A549 (cell line): ENCODE data around the gene TFDP1. TPM values are rescaled to one million over a fixed set of nuclear protein-coding genes. Genes with fewer than 3 reads are reported as not detected.

Experiments used
- ATAC-seq, 2 experiments: fragments of 200-7000 bp in 1 of 2; fragments of >200 bp in 1 of 2; cut with Nextera tagmentation in 1 of 2; cut with Tn5 transposase in 1 of 2; 3 replicates each; pipeline versions ENCODE4 v1.8.0 to v1.9.1; 2018 to 2020; ENCODE audit warnings: mild to moderate bottlenecking in 1 of 2, moderate library complexity in 1 of 2
- CTCF ChIA-PET: fragments of 300-600 bp; sonication (Branson Sonifier 250); formaldehyde crosslinking; extraction: SDS; loops from one replicate; lab custom pipeline; 2021; ENCODE audit warnings: antibody characterized with exemption, inconsistent platforms; lab: Yijun Ruan, JAX
- POLR2A ChIA-PET: fragments of 350-600 bp; formaldehyde crosslinking; extraction: SDS; loops from one replicate; lab custom pipeline; 2021; ENCODE audit warnings: antibody characterized with exemption, inconsistent platforms; lab: Yijun Ruan, JAX
- DNase-seq, 2 experiments: peaks; one replicate each; pipeline versions ENCODE4 v3.0.0 to v3.0.0-alpha.2; 2011 to 2016; ENCODE audit warnings: low read depth in 1 of 2, low spot score in 1 of 2
- FAIRE-seq: peaks from 2 replicates; lab custom pipeline; 2011; peaks lifted over from hg19 to GRCh38; lab: Jason Lieb, UNC
- H3K27ac ChIP-seq, 2 experiments: fragments of >200 bp; sonication (Bioruptor Twin); formaldehyde crosslinking; 3 replicates each; pipeline ENCODE4 v1.5.1; 2016 to 2017
- H3K4me1 ChIP-seq: fragments of >200 bp; sonication (Bioruptor Twin); formaldehyde crosslinking; 3 replicates; pipeline ENCODE4 v1.6.1; 2016
- H3K4me2 ChIP-seq: fragments of >200 bp; sonication (Bioruptor Twin); formaldehyde crosslinking; 3 replicates; pipeline ENCODE4 v1.6.1; 2016
- H3K4me3 ChIP-seq: fragments of >200 bp; sonication (Bioruptor Twin); formaldehyde crosslinking; 3 replicates; pipeline ENCODE4 v1.5.1; 2016
- H3K9me3 ChIP-seq: fragments of >200 bp; sonication (Bioruptor Twin); formaldehyde crosslinking; 3 replicates; pipeline ENCODE4 v1.6.1; 2016
- CBX2 ChIP-seq: fragments of 200-600 bp; sonication (generic); IDR thresholded peaks from 2 replicates; pipeline ENCODE4 v1.6.1; 2016; ENCODE audit warnings: low read depth, mild to moderate bottlenecking, borderline replicate concordance
- CBX8 ChIP-seq: fragments of 200-600 bp; sonication (generic); IDR thresholded peaks from 2 replicates; pipeline ENCODE4 v1.6.1; 2016
- CEBPB ChIP-seq, 2 experiments: fragments of >200 bp in 1 of 2; sonication (Bioruptor Twin) in 1 of 2; formaldehyde crosslinking in 1 of 2; IDR thresholded peaks; 2 replicates each; pipeline ENCODE4 v1.6.1; 2012 to 2016
- CHD2 ChIP-seq: fragments of 150-350 bp; IDR thresholded peaks from 2 replicates; pipeline ENCODE4 v1.6.1; 2014; ENCODE audit warnings: low read length; ENCODE audit not compliant: partially characterized antibody
- FOSB ChIP-seq: fragments of 250-450 bp; sonication (Bioruptor Pico); IDR thresholded peaks from 2 replicates; pipeline ENCODE4 v1.5.0; 2020; ENCODE audit warnings: mild to moderate bottlenecking, moderate library complexity
- HOXA7 ChIP-seq: fragments of 250-450 bp; sonication (Bioruptor Pico); IDR thresholded peaks from 2 replicates; pipeline ENCODE4 v1.5.0; 2020; ENCODE audit warnings: mild to moderate bottlenecking, moderate library complexity
- HOXB13 ChIP-seq: fragments of 250-450 bp; sonication (Bioruptor Pico); IDR thresholded peaks from 2 replicates; pipeline ENCODE4 v1.5.0; 2020; ENCODE audit warnings: low read depth, mild to moderate bottlenecking, moderate library complexity
- HOXB5 ChIP-seq: fragments of 250-450 bp; sonication (Bioruptor Pico); IDR thresholded peaks from 2 replicates; pipeline ENCODE4 v1.5.0; 2020; ENCODE audit warnings: mild to moderate bottlenecking, moderate library complexity
- JUN ChIP-seq, 2 experiments: fragments of >200 bp; sonication (Bioruptor Twin); formaldehyde crosslinking; IDR thresholded peaks; 2 replicates in 1 of 2; 3 replicates in 1 of 2; pipeline ENCODE4 v1.6.1; 2016 to 2017
- JUNB ChIP-seq: fragments of >200 bp; sonication (Bioruptor Twin); formaldehyde crosslinking; IDR thresholded peaks from 2 replicates; pipeline ENCODE4 v1.6.1; 2016
- MAFK ChIP-seq: fragments of 450-650 bp; IDR thresholded peaks from 2 replicates; pipeline ENCODE4 v1.6.1; 2014; ENCODE audit not compliant: partially characterized antibody
- MAZ ChIP-seq: fragments of 150-350 bp; IDR thresholded peaks from 2 replicates; pipeline ENCODE4 v1.6.1; 2014; ENCODE audit warnings: antibody characterized with exemption, low read depth, low read length, borderline replicate concordance
- NPAS2 ChIP-seq: fragments of 250-450 bp; sonication (Bioruptor Pico); IDR thresholded peaks from 2 replicates; pipeline ENCODE4 v1.8.0; 2022; ENCODE audit warnings: mild to moderate bottlenecking, moderate library complexity, borderline replicate concordance
- PHF8 ChIP-seq: fragments of 200-600 bp; sonication (generic); IDR thresholded peaks from 2 replicates; pipeline ENCODE4 v1.6.1; 2016; ENCODE audit warnings: low read depth, mild to moderate bottlenecking, antibody characterized with exemption, moderate library complexity, borderline replicate concordance
- POLR2A ChIP-seq: IDR thresholded peaks from 2 replicates; pipeline ENCODE4 v1.6.1; 2012; ENCODE audit warnings: mild to moderate bottlenecking, low read length
- POLR2AphosphoS2 ChIP-seq: conservative IDR thresholded peaks from 2 replicates; pipeline ENCODE4 v1.6.1; 2012; ENCODE audit warnings: low read length, improper control_type of control experiment, inconsistent platforms
- RARB ChIP-seq: fragments of 250-450 bp; sonication (Bioruptor Pico); IDR thresholded peaks from 2 replicates; pipeline ENCODE4 v1.8.0; 2021; ENCODE audit warnings: mild to moderate bottlenecking, moderate library complexity
- RFX5 ChIP-seq: fragments of 450-650 bp; IDR thresholded peaks from 2 replicates; pipeline ENCODE4 v1.7.1; 2014; ENCODE audit warnings: antibody characterized with exemption, mild to moderate bottlenecking, moderate library complexity
- WGBS: methylation state at CpG from one replicate; pipeline ENCODE4 v1.1.6; 2017; ENCODE audit errors: missing lambda C conversion rate; 5-methylcytosine and 5-hydroxymethylcytosine counted together
- polyA plus RNA-seq, 4 experiments: library from polyadenylated mRNA; depleted of rRNA in 3 of 4; stranded (reverse); fragments of >200 nt; fragmentation: RNase III in 1 of 4; extraction: RNeasy Plus Mini Kit Qiagen cat#74134 plus additional on column Dnase treatment in 1 of 4; gene quantifications; 2 replicates in 3 of 4; 3 replicates in 1 of 4; pipeline ENCODE4 v1.2.3, GENCODE V29; 2011 to 2017
- TF ChIP-seq, protein P1 (sequence below): fragments of 250-450 bp; sonication (Bioruptor Pico); IDR thresholded peaks from 2 replicates; pipeline ENCODE4 v1.5.0; 2021; ENCODE audit warnings: mild to moderate bottlenecking, moderate library complexity, borderline replicate concordance
- TF ChIP-seq, protein P2 (sequence below): fragments of 150-350 bp; IDR thresholded peaks from 2 replicates; pipeline ENCODE4 v1.6.1; 2014; ENCODE audit warnings: low read depth, mild to moderate bottlenecking, low read length
- TF ChIP-seq, protein P3 (sequence below): fragments of 200-600 bp; sonication (generic); IDR thresholded peaks from 2 replicates; pipeline ENCODE4 v1.6.1; 2016; ENCODE audit warnings: antibody characterized with exemption, mild to moderate bottlenecking, moderate library complexity
- TF ChIP-seq, protein P4 (sequence below): fragments of >200 bp; sonication (Bioruptor Twin); formaldehyde crosslinking; IDR thresholded peaks from 2 replicates; pipeline ENCODE4 v1.6.1; 2016
- TF ChIP-seq, protein P5 (sequence below): IDR thresholded peaks from 2 replicates; pipeline ENCODE4 v1.6.1; 2012
- TF ChIP-seq, protein P6 (sequence below): fragments of >200 bp; sonication (Bioruptor Twin); formaldehyde crosslinking; IDR thresholded peaks from 3 replicates; pipeline ENCODE4 v1.6.1; 2016
- TF ChIP-seq, protein P7 (sequence below): IDR thresholded peaks from 2 replicates; pipeline ENCODE4 v1.6.1; 2012; ENCODE audit warnings: low read depth, borderline replicate concordance

The TFDP1 gene
- polyA plus RNA-seq, 2 of the 4 experiments (the other 2 are of a cell fraction), result 73.2 to 88.4 TPM

DNA sequence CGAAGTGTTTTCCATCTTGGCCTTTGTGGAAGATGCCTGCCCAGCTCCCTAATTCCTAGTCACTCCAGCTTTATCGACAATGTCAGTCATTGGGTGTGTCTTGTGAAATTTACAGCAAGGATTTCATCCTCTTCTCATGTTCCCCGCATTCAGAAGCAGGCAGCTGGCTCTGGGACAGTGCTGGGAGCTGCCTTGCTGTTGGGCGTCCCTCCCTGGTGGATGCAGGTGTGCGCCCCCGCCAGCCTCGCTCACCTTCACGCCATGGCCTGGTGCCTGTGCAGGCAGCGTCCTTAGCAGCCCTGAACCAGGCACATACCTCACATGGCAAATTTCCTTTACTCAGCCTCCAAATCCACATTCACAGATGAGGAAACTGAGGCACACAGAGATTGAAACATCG, 39.7 kb upstream of the TFDP1 start:
- DNase-seq (no peak), FAIRE-seq (no peak), ATAC-seq (no peak)
- Histone ChIP-seq H3K9me3 (no peaks in the 10 kb centered on the region), H3K4me3 (no peak overlapping the region), H3K4me2 (no peak overlapping the region), H3K27ac (no peak overlapping the region), H3K4me1 (no peaks in the 10 kb centered on the region)
- ChIA-PET CTCF (interaction anchor here (0.9 to 2.3 kb wide), 2 partner anchors 17 to 50 kb away, joined by 3 to 9 read pairs; no protein-coding TSS in a partner anchor), POLR2A (no interaction called here)
- WGBS, result 91% methylated on average over 10 of the region's 10 CpGs
- TF ChIP-seq HOXB5 (CRISPR knock-in tag) (no peak), RFX5 (no peak), CBX8 (no peak), MAFK (no peak), JUNB (no peak), CBX2 (no peak), FOSB (CRISPR knock-in tag) (no peak)
- TF ChIP-seq, protein P1, sequence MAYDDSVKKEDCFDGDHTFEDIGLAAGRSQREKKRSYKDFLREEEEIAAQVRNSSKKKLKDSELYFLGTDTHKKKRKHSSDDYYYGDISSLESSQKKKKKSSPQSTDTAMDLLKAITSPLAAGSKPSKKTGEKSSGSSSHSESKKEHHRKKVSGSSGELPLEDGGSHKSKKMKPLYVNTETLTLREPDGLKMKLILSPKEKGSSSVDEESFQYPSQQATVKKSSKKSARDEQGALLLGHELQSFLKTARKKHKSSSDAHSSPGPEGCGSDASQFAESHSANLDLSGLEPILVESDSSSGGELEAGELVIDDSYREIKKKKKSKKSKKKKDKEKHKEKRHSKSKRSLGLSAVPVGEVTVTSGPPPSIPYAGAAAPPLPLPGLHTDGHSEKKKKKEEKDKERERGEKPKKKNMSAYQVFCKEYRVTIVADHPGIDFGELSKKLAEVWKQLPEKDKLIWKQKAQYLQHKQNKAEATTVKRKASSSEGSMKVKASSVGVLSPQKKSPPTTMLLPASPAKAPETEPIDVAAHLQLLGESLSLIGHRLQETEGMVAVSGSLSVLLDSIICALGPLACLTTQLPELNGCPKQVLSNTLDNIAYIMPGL (CRISPR knock-in tag), result no peak
- TF ChIP-seq, protein P2, sequence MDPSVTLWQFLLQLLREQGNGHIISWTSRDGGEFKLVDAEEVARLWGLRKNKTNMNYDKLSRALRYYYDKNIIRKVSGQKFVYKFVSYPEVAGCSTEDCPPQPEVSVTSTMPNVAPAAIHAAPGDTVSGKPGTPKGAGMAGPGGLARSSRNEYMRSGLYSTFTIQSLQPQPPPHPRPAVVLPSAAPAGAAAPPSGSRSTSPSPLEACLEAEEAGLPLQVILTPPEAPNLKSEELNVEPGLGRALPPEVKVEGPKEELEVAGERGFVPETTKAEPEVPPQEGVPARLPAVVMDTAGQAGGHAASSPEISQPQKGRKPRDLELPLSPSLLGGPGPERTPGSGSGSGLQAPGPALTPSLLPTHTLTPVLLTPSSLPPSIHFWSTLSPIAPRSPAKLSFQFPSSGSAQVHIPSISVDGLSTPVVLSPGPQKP, result no peak
- TF ChIP-seq, protein P3, sequence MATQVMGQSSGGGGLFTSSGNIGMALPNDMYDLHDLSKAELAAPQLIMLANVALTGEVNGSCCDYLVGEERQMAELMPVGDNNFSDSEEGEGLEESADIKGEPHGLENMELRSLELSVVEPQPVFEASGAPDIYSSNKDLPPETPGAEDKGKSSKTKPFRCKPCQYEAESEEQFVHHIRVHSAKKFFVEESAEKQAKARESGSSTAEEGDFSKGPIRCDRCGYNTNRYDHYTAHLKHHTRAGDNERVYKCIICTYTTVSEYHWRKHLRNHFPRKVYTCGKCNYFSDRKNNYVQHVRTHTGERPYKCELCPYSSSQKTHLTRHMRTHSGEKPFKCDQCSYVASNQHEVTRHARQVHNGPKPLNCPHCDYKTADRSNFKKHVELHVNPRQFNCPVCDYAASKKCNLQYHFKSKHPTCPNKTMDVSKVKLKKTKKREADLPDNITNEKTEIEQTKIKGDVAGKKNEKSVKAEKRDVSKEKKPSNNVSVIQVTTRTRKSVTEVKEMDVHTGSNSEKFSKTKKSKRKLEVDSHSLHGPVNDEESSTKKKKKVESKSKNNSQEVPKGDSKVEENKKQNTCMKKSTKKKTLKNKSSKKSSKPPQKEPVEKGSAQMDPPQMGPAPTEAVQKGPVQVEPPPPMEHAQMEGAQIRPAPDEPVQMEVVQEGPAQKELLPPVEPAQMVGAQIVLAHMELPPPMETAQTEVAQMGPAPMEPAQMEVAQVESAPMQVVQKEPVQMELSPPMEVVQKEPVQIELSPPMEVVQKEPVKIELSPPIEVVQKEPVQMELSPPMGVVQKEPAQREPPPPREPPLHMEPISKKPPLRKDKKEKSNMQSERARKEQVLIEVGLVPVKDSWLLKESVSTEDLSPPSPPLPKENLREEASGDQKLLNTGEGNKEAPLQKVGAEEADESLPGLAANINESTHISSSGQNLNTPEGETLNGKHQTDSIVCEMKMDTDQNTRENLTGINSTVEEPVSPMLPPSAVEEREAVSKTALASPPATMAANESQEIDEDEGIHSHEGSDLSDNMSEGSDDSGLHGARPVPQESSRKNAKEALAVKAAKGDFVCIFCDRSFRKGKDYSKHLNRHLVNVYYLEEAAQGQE, result no peak

DNA sequence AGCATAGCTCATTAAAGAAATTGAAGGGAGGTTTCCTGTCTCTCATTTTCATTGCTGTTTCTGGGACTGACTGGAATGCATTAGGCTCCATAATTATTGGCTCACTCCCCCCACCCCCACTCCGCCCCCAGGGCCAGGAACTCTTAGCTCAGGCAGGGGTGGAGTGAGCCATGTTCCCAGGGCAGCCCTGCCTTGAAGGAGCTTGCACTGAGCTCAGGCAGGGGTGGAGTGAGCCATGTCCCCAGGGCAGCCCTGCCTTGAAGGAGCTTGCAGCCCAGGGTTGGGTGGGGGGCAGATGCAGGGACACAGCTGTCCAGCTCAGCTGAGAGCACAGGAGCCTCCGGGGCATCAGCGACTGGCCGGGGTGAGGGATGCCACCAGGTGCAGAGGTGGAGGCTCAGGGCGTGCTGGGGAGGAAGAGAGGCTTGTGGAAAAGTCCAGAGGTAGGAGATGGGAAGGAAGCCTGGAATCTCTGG, 39.1 kb upstream of the TFDP1 start:
- no peak overlapping the region for H3K27ac ChIP-seq
- H3K4me2 ChIP-seq, result no peak overlapping the region
- no peak for DNase-seq
- FAIRE-seq, result no peak
- no peak for ATAC-seq
- WGBS, result 90% methylated on average over 4 of the region's 5 CpGs
- POLR2A ChIA-PET, result no interaction called here
- CTCF ChIA-PET, result interaction anchor here (0.9 to 2.3 kb wide), 2 partner anchors 17 to 51 kb away, joined by 3 to 9 read pairs; no protein-coding TSS in a partner anchor
- no peak overlapping the region for H3K4me3 ChIP-seq
- no peaks in the 10 kb centered on the region for H3K4me1 ChIP-seq
- no peaks in the 10 kb centered on the region for H3K9me3 ChIP-seq
- TF ChIP-seq, protein P1 (CRISPR knock-in tag), result no peak
- no peak for TF ChIP-seq MAZ
- no peak for TF ChIP-seq POLR2AphosphoS2
- TF ChIP-seq JUN (IDR thresholded peaks at IDR 0.05), result no peak
- TF ChIP-seq POLR2A, result no peak
- no peak for TF ChIP-seq CEBPB (IDR thresholded peaks at IDR 0.05)
- TF ChIP-seq NPAS2 (CRISPR knock-in tag), result no peak
- TF ChIP-seq, protein P4, sequence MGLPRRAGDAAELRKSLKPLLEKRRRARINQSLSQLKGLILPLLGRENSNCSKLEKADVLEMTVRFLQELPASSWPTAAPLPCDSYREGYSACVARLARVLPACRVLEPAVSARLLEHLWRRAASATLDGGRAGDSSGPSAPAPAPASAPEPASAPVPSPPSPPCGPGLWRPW, result no peak
- TF ChIP-seq, protein P5, sequence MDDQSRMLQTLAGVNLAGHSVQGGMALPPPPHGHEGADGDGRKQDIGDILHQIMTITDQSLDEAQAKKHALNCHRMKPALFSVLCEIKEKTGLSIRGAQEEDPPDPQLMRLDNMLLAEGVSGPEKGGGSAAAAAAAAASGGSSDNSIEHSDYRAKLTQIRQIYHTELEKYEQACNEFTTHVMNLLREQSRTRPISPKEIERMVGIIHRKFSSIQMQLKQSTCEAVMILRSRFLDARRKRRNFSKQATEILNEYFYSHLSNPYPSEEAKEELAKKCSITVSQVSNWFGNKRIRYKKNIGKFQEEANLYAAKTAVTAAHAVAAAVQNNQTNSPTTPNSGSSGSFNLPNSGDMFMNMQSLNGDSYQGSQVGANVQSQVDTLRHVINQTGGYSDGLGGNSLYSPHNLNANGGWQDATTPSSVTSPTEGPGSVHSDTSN, result no peak
- no peak for TF ChIP-seq HOXB5 (CRISPR knock-in tag)
- TF ChIP-seq CHD2, result no peak
- TF ChIP-seq RARB (CRISPR knock-in tag), result no peak
- TF ChIP-seq, protein P6, sequence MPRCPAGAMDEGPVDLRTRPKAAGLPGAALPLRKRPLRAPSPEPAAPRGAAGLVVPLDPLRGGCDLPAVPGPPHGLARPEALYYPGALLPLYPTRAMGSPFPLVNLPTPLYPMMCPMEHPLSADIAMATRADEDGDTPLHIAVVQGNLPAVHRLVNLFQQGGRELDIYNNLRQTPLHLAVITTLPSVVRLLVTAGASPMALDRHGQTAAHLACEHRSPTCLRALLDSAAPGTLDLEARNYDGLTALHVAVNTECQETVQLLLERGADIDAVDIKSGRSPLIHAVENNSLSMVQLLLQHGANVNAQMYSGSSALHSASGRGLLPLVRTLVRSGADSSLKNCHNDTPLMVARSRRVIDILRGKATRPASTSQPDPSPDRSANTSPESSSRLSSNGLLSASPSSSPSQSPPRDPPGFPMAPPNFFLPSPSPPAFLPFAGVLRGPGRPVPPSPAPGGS, result no peak
- no peak for TF ChIP-seq HOXA7 (CRISPR knock-in tag)
- no peak for TF ChIP-seq HOXB13 (CRISPR knock-in tag)
- no peak for TF ChIP-seq PHF8
- TF ChIP-seq, protein P7, sequence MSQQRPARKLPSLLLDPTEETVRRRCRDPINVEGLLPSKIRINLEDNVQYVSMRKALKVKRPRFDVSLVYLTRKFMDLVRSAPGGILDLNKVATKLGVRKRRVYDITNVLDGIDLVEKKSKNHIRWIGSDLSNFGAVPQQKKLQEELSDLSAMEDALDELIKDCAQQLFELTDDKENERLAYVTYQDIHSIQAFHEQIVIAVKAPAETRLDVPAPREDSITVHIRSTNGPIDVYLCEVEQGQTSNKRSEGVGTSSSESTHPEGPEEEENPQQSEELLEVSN, result no peak
